PFSK-1 (cell line): ENCODE results near the gene FUOM.
A peak's percentile ranks its signal among the peaks of the same experiment; 100 is the strongest.

ENCODE experiments used
- FOXP2 ChIP-seq: optimal IDR thresholded peaks from 2 replicates; pipeline ENCODE3; 2011; ENCODE audit warnings: borderline replicate concordance, control low read depth, inconsistent platforms; ENCODE audit not compliant: insufficient read depth; ENCODE audit errors: extremely low read length, extremely low read depth
- POLR2AphosphoS5 ChIP-seq: IDR thresholded peaks from 2 replicates; pipeline ENCODE4 v1.6.1; 2012; ENCODE audit warnings: low read depth, mild to moderate bottlenecking, control low read depth, low read length, moderate library complexity
- SIN3A ChIP-seq: IDR thresholded peaks from 2 replicates; pipeline ENCODE4 v1.6.1; 2012; ENCODE audit warnings: mild to moderate bottlenecking, low read length, moderate library complexity, borderline replicate concordance; ENCODE audit not compliant: insufficient read depth
- TAF1 ChIP-seq: IDR thresholded peaks from 2 replicates; pipeline ENCODE4 v1.6.1; 2012; ENCODE audit warnings: low read length, control low read depth, borderline replicate concordance; ENCODE audit not compliant: insufficient read depth
- TF ChIP-seq, protein P1 (sequence below), 2 experiments: IDR thresholded peaks; 2 replicates each; pipeline versions ENCODE4 v1.6.1 to v1.8.0; 2011 to 2012; ENCODE audit warnings: low read depth in 2 of 2, low read length in 2 of 2, control low read depth in 1 of 2, inconsistent platforms in 1 of 2, mild to moderate bottlenecking in 1 of 2, moderate library complexity in 1 of 2; ENCODE audit not compliant: insufficient read depth in 1 of 2

FUOM gene

GRCh38 chr10:133373174-133374090 is 15.6 kb upstream of the FUOM start, which contains the start of gene ECHS1:
Gene ECHS1, minus strand, starts transcription at chr10:133373354. Its CDS starts 21 bp downstream, at chr10:133373333.
- TF ChIP-seq, protein P1, sequence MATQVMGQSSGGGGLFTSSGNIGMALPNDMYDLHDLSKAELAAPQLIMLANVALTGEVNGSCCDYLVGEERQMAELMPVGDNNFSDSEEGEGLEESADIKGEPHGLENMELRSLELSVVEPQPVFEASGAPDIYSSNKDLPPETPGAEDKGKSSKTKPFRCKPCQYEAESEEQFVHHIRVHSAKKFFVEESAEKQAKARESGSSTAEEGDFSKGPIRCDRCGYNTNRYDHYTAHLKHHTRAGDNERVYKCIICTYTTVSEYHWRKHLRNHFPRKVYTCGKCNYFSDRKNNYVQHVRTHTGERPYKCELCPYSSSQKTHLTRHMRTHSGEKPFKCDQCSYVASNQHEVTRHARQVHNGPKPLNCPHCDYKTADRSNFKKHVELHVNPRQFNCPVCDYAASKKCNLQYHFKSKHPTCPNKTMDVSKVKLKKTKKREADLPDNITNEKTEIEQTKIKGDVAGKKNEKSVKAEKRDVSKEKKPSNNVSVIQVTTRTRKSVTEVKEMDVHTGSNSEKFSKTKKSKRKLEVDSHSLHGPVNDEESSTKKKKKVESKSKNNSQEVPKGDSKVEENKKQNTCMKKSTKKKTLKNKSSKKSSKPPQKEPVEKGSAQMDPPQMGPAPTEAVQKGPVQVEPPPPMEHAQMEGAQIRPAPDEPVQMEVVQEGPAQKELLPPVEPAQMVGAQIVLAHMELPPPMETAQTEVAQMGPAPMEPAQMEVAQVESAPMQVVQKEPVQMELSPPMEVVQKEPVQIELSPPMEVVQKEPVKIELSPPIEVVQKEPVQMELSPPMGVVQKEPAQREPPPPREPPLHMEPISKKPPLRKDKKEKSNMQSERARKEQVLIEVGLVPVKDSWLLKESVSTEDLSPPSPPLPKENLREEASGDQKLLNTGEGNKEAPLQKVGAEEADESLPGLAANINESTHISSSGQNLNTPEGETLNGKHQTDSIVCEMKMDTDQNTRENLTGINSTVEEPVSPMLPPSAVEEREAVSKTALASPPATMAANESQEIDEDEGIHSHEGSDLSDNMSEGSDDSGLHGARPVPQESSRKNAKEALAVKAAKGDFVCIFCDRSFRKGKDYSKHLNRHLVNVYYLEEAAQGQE (IDR thresholded peaks at IDR 0.05; ENCODE audit: insufficient read depth in 1 of 2, low read depth in 2 of 2, low read length in 2 of 2): no peak
- peak; percentile 48; the same call in 1 of the 2 replicates for TF ChIP-seq TAF1
- TF ChIP-seq POLR2AphosphoS5: peak; percentile 83
- 0 out of 2 replicates have a peak, but pooled peaks have one; percentile 51 for TF ChIP-seq SIN3A
- no peak for TF ChIP-seq FOXP2

DNA sequence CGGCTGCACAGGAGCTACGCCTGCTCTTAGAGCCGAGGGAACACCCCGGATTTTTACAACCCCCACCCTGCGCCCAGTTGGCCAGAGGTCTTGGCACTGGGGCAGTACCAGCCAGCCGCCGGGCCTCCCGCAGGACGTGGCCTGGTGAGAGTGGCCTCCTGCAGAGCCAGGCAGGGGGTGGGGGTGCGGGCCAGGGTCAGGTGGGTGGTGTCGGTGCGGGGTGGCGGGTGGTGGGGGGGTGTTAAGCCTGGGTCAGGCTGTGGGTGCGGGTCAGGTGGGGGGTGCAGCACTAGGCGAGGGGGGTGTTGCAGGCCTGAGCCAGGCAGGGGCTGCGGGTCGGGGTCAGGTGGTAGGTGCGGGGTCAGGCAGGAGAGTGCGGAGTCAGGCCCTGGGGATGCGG is 14.7 kb upstream of the FUOM start:
- TF ChIP-seq, protein P1 (IDR thresholded peaks at IDR 0.05; ENCODE audit: insufficient read depth in 1 of 2, low read depth in 2 of 2, low read length in 2 of 2): no peak
- TF ChIP-seq POLR2AphosphoS5 (no peak), TAF1 (no peak), SIN3A (no peak), FOXP2 (no peak)

DNA sequence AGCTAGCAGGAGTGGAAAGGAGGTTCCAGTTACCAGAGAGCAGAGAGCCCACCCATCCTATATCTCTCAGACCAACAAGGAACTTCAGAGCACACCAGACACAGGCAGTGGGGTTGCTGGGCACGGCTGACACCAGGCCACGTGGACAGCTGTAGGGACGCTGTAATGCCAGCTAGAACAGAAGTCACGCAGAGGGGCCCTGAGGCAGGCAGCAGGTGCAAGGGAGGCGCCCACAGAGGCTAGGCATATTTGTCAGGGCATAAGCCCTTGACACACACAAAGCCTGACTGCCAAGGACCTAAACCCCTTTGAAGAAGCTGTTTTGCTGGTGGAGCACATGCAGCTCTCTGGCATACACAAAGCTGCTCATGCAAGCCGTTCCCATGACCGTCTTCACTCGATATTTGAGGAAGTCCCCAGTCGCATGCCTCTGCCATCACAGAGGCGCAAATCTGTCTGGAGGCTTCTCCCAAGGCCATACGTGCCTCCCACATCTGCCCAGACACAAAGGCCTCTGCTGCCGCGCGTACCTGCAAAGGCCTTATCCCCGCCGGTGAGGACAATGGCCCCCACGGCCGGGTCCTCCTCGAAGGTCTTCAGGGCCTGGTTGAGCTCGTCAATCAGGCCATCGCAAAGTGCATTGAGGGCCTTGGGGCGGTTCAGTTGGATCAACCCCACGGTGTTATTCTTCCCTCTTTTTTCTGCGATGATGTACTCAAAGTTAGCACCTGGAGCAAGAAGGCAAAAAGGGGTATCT is 12.4 kb upstream of the FUOM start:
- TF ChIP-seq TAF1 (no peak), FOXP2 (no peak), SIN3A (no peak), POLR2AphosphoS5 (no peak)
- TF ChIP-seq, protein P1 (IDR thresholded peaks at IDR 0.05; ENCODE audit: insufficient read depth in 1 of 2, low read depth in 2 of 2, low read length in 2 of 2): no peak

DNA sequence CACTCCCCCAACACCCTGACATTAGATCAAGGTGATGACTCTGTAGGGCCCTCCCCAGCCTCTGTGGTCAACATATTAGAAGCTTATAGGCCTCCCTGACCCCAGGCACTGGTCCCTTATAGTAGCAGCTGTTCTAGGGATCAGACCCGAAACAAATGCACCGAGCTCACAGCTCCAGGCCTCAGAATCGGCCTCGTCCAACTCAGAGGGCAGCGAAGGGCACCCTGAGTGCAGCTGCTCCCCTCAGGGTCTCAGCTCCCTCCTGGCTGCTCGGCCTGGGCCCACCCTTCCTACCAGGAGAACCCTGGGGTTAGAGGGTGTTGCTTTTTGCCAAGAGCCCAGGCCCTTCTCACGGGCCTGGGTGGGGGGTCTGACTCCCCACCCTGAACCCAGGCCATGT is 10.3 kb upstream of the FUOM start:
- TF ChIP-seq SIN3A (no peak), FOXP2 (no peak), POLR2AphosphoS5 (no peak), TAF1 (no peak)
- TF ChIP-seq, protein P1 (IDR thresholded peaks at IDR 0.05; ENCODE audit: insufficient read depth in 1 of 2, low read depth in 2 of 2, low read length in 2 of 2): no peak
